Vagina (tissue), 2 donors: Measurements from ENCODE around the gene FBN3. TPM values are rescaled to one million over a fixed set of nuclear protein-coding genes. Genes with fewer than 3 reads are reported as not detected.

ENCODE experiments used
- DNase-seq, 2 donors: peaks; one replicate each; pipeline ENCODE4 v3.0.0-alpha.2; 2017; ENCODE audit errors: extremely low spot score in 2 of 2
- H3K27ac ChIP-seq: fragments of 200-600 bp; sonication (generic); one replicate; pipeline ENCODE4 v1.5.1; 2019
- H3K27me3 ChIP-seq: fragments of 200-600 bp; sonication (generic); one replicate; pipeline ENCODE4 v1.5.1; 2019
- H3K36me3 ChIP-seq, 2 donors: fragments of 200-600 bp; sonication (generic); one replicate each; pipeline ENCODE4 v1.5.1; 2017 to 2019
- H3K4me1 ChIP-seq: fragments of 200-600 bp; sonication (generic); one replicate; pipeline ENCODE4 v1.5.1; 2019
- H3K4me3 ChIP-seq, 2 donors: fragments of 200-600 bp; sonication (generic); 1 replicate in 1 of 2; 2 replicates in 1 of 2; pipeline ENCODE4 v1.5.1; 2016 to 2019
- H3K9me3 ChIP-seq: fragments of 200-600 bp; sonication (generic); one replicate; pipeline ENCODE4 v1.5.1; 2019
- CTCF ChIP-seq, 3 experiments: fragments of 450-650 bp in 2 of 3; fragments of 200-600 bp in 1 of 3; sonication (generic) in 1 of 3; IDR thresholded peaks; one replicate each; pipeline ENCODE4 v1.5.1; 2017 to 2019; ENCODE audit warnings: antibody characterized with exemption in 3 of 3, mild to moderate bottlenecking in 2 of 3, moderate library complexity in 2 of 3
- POLR2A ChIP-seq, 2 donors: fragments of 450-650 bp; IDR thresholded peaks; one replicate each; pipeline ENCODE4 v1.6.1; 2017; ENCODE audit warnings: antibody characterized with exemption in 2 of 2, mild to moderate bottlenecking in 2 of 2, moderate library complexity in 2 of 2
- POLR2AphosphoS5 ChIP-seq, 2 donors: sonication (generic); formaldehyde crosslinking; IDR thresholded peaks; one replicate each; pipeline ENCODE4 v1.9.0; 2017; ENCODE audit warnings: antibody characterized with exemption in 2 of 2, mild to moderate bottlenecking in 2 of 2, low read depth in 1 of 2; ENCODE audit not compliant: insufficient read depth in 1 of 2
- intact Hi-C: fragments of 100-400 bp; cut with DNase I; formaldehyde crosslinking; loops from one replicate; pipeline ENCODE4 v1.15.1; 2023
- total RNA-seq: library from RNA; depleted of rRNA; stranded (reverse); fragments of >200 nt; gene quantifications from one replicate; pipeline ENCODE4 v1.2.3, GENCODE V29; 2016

FBN3 gene
- total RNA-seq, 1 donor from 2014 or later, result not detected

- intact Hi-C loops, result no loop called here
These were observed 13.3 kb downstream of the FBN3 start for GRCh38 chr19:8135946-8136618.

GRCh38 chr19:8132858-8133458 is 16.4 kb downstream of the FBN3 start:
- Histone ChIP-seq H3K27ac (no peak overlapping the region), H3K36me3 (no peaks in the 10 kb centered on the region), H3K9me3 (no peaks in the 10 kb centered on the region), H3K27me3 (no peaks in the 10 kb centered on the region), H3K4me3 (no peak overlapping the region), H3K4me1 (no peaks in the 10 kb centered on the region)
- intact Hi-C loops, result no loop called here
- no peak for TF ChIP-seq POLR2AphosphoS5 (IDR thresholded peaks at IDR 0.05; ENCODE audit: insufficient read depth in 1 of 2, low read depth in 1 of 2)
- no peak for TF ChIP-seq POLR2A (IDR thresholded peaks at IDR 0.05)
- no peak for TF ChIP-seq CTCF (IDR thresholded peaks at IDR 0.05)
- no peak for DNase-seq

More at GRCh38 chr19:8135946-8136618, 13.3 kb downstream of the FBN3 start:
- Histone ChIP-seq H3K27me3 (no peaks in the 10 kb centered on the region), H3K9me3 (no peaks in the 10 kb centered on the region), H3K36me3 (no peaks in the 10 kb centered on the region), H3K27ac (no peak overlapping the region), H3K4me1 (no peaks in the 10 kb centered on the region), H3K4me3 (no peak overlapping the region)
- DNase-seq, result no peak
- TF ChIP-seq CTCF (IDR thresholded peaks at IDR 0.05), result no peak
- TF ChIP-seq POLR2AphosphoS5 (IDR thresholded peaks at IDR 0.05; ENCODE audit: insufficient read depth in 1 of 2, low read depth in 1 of 2), result no peak
- TF ChIP-seq POLR2A (IDR thresholded peaks at IDR 0.05), result no peak

DNA sequence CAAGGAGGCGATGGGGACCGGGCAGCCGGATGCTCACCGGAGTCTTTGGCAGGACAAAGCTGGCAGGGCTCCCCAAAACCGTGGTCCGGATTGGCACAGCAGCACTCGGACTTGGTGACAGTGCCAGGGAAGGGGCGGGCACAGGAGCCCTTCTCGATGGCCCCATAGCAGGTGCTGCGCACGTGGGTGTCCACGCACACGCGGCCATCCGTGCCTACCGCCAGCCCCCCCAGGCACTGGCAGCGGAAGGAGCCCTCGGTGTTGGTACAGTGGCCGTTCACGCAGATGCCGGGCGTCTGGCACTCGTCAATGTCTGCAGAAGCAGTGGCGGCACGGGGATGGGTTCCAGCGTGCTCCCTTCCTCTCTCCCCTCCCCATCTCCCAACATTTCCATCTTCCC is 17.9 kb downstream of the FBN3 start:
- no peak for DNase-seq
- H3K27ac ChIP-seq, result no peak overlapping the region
- no peaks in the 10 kb centered on the region for H3K4me1 ChIP-seq
- intact Hi-C loops, result no loop called here
- no peaks in the 10 kb centered on the region for H3K27me3 ChIP-seq
- no peaks in the 10 kb centered on the region for H3K9me3 ChIP-seq
- no peaks in the 10 kb centered on the region for H3K36me3 ChIP-seq
- no peak for TF ChIP-seq POLR2AphosphoS5 (IDR thresholded peaks at IDR 0.05; ENCODE audit: insufficient read depth in 1 of 2, low read depth in 1 of 2)
- TF ChIP-seq CTCF (IDR thresholded peaks at IDR 0.05), result no peak
- no peak for TF ChIP-seq POLR2A (IDR thresholded peaks at IDR 0.05)
- no peak overlapping the region for H3K4me3 ChIP-seq

GRCh38 chr19:8129061-8129618 is 20.3 kb downstream of the FBN3 start:
- H3K27ac ChIP-seq, result no peak overlapping the region
- no peaks in the 10 kb centered on the region for H3K27me3 ChIP-seq
- TF ChIP-seq POLR2A (IDR thresholded peaks at IDR 0.05) (no peak), CTCF (IDR thresholded peaks at IDR 0.05) (no peak)
- H3K4me1 ChIP-seq, result no peaks in the 10 kb centered on the region
- H3K9me3 ChIP-seq, result no peaks in the 10 kb centered on the region
- DNase-seq, result no peak
- intact Hi-C loops, result no loop called here
- H3K4me3 ChIP-seq, result no peak overlapping the region
- no peaks in the 10 kb centered on the region for H3K36me3 ChIP-seq

DNA sequence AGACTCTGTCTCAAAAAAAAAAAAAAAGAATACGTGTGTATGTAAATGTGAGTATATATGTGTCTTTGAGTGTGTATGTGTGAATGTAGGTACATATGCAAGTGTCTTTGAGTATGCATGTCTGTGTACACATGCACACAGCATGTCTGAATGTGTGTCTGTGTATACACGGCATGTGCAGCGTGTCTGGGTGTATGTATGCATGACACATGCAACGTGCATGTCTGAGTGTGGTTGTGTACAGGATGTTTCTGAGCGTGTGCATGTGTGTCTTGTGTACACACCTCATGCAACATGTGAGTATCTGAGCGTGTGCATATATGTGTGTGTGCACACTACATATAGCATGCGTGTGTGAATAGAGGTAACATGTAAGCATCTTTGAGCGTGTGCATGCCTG is 20.8 kb downstream of the FBN3 start:
- H3K27me3 ChIP-seq, result no peaks in the 10 kb centered on the region

More for the DNA sequence above, 20.8 kb downstream of the FBN3 start:
- no peak for TF ChIP-seq POLR2AphosphoS5 (IDR thresholded peaks at IDR 0.05; ENCODE audit: insufficient read depth in 1 of 2, low read depth in 1 of 2)
- no peak for TF ChIP-seq POLR2A (IDR thresholded peaks at IDR 0.05)
- no peak for TF ChIP-seq CTCF (IDR thresholded peaks at IDR 0.05)
- Histone ChIP-seq H3K27ac (no peak overlapping the region), H3K9me3 (no peaks in the 10 kb centered on the region), H3K4me1 (no peaks in the 10 kb centered on the region), H3K4me3 (no peak overlapping the region), H3K36me3 (no peaks in the 10 kb centered on the region)
- no peak for DNase-seq
- intact Hi-C loops, result no loop called here
